ENCODE data around the gene ZBTB20.

GRCh38 chr3:114551770-114552526, 595.1 kb downstream of the ZBTB20 start:
- no peak for TF ChIP-seq CTCF (IDR thresholded peaks at IDR 0.05; ENCODE audit: low read length)
- TF ChIP-seq EZH2phosphoT487 (IDR thresholded peaks at IDR 0.05; ENCODE audit: low read length) = no peak
- no peak for TF ChIP-seq EZH2 (optimal IDR thresholded peaks at IDR 0.05; ENCODE audit: low read depth, low read length)

Measured in MM.1S (cell line).